EL (cell line): ENCODE measurements around the gene CEP350.

ENCODE experiments used
- DNase-seq: peaks from one replicate; pipeline ENCODE4 v3.0.0-alpha.2; 2016

CEP350 gene

GRCh38 chr1:180163041-180163440 lies 208.4 kb downstream of the CEP350 start:
- DNase-seq = no peak
